ENCODE measurements around the gene ATXN1.

Gene ATXN1

DNA sequence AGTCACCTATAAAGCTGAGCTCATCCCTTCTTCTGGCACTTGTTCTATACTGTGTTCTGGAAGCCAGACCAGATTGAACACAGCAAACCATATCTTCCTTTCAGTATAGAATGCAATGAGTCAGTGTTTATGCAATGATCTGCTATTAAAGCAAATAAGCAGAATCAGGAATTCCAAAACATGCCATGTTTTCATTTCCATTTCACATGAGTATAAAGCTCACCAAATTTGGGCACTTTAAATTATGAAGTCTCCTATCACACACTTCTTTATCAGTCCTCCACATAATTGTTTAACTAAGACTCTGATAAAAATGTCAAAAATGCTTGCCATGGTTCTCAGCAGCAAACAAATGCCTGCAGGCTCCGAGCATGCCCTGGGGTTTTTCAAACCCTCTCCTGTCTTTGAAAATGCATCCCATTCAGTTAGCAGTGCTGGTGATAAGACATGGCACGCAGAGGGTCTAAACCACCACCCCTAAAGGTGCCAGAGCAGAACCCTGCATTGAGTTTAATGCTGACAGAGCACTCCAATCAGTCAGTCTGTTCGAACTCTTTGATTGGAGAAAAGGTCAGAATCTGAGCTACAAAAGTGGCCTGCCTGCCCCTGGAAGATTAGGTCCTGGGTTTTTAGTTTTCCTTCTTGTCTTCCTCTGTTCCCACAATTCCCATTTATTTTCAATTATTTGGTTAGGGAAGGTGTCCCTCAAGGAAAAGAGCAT lies 288.8 kb downstream of the ATXN1 start:
- no peak for TF ChIP-seq EZH2phosphoT487 (IDR thresholded peaks at IDR 0.05; ENCODE audit: low read depth)
- TF ChIP-seq, protein P1, sequence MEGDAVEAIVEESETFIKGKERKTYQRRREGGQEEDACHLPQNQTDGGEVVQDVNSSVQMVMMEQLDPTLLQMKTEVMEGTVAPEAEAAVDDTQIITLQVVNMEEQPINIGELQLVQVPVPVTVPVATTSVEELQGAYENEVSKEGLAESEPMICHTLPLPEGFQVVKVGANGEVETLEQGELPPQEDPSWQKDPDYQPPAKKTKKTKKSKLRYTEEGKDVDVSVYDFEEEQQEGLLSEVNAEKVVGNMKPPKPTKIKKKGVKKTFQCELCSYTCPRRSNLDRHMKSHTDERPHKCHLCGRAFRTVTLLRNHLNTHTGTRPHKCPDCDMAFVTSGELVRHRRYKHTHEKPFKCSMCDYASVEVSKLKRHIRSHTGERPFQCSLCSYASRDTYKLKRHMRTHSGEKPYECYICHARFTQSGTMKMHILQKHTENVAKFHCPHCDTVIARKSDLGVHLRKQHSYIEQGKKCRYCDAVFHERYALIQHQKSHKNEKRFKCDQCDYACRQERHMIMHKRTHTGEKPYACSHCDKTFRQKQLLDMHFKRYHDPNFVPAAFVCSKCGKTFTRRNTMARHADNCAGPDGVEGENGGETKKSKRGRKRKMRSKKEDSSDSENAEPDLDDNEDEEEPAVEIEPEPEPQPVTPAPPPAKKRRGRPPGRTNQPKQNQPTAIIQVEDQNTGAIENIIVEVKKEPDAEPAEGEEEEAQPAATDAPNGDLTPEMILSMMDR (IDR thresholded peaks at IDR 0.05; ENCODE audit: low read depth, low read length): no peak
- Histone ChIP-seq H2AFZ (ENCODE audit: low read depth, low read length) (no peak overlapping the region), H3K4me1 (ENCODE audit: low read length) (peaks cover 25% of the 10 kb centered on the region), H3K36me3 (replicated peaks; ENCODE audit: low read depth, low read length) (no peaks in the 10 kb centered on the region), H3K27me3 (ENCODE audit: low read depth, low read length) (peaks cover 32% of the 10 kb centered on the region), H3K9me3 (ENCODE audit: insufficient read depth, low read length) (no peaks in the 10 kb centered on the region), H3K27ac (ENCODE audit: low read length) (no peak overlapping the region), H3K4me2 (ENCODE audit: low read length) (no peak overlapping the region), H3K79me2 (ENCODE audit: low read length) (no peaks in the 10 kb centered on the region), H4K20me1 (ENCODE audit: insufficient read depth, low read length) (no peaks in the 10 kb centered on the region), H3K4me3 (ENCODE audit: low read length) (no peak overlapping the region), H3K9ac (ENCODE audit: low read length) (no peak overlapping the region)

DNA sequence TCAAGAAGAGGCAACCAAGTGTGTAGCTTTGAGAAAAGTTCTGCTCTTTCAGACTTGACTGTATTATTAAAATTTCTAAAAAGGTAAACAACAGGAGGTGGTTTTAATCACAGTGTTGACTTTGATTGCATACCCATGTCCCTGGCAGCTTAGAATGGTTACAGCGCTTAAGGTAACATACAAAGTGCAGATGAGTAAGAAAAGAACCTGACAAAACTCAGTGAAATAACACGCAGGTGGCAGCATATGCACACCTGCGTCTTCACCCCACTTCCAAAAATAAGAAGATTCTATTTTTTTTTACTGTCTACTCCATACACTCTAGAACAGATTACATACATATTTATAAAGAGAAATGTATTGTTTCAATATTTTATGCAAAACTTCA lies 289.4 kb downstream of the ATXN1 start:
- Histone ChIP-seq H3K27ac (ENCODE audit: low read length) (no peak overlapping the region), H3K9ac (ENCODE audit: low read length) (no peak overlapping the region), H4K20me1 (ENCODE audit: insufficient read depth, low read length) (no peaks in the 10 kb centered on the region), H3K79me2 (ENCODE audit: low read length) (no peaks in the 10 kb centered on the region), H3K4me2 (ENCODE audit: low read length) (no peak overlapping the region), H3K9me3 (ENCODE audit: insufficient read depth, low read length) (no peaks in the 10 kb centered on the region), H3K36me3 (replicated peaks; ENCODE audit: low read depth, low read length) (no peaks in the 10 kb centered on the region), H3K4me1 (ENCODE audit: low read length) (peaks cover 25% of the 10 kb centered on the region), H3K4me3 (ENCODE audit: low read length) (no peak overlapping the region), H2AFZ (ENCODE audit: low read depth, low read length) (no peak overlapping the region), H3K27me3 (ENCODE audit: low read depth, low read length) (peaks cover 32% of the 10 kb centered on the region)
- TF ChIP-seq, protein P1 (IDR thresholded peaks at IDR 0.05; ENCODE audit: low read depth, low read length): no peak
- TF ChIP-seq EZH2phosphoT487 (IDR thresholded peaks at IDR 0.05; ENCODE audit: low read depth): no peak

DNA sequence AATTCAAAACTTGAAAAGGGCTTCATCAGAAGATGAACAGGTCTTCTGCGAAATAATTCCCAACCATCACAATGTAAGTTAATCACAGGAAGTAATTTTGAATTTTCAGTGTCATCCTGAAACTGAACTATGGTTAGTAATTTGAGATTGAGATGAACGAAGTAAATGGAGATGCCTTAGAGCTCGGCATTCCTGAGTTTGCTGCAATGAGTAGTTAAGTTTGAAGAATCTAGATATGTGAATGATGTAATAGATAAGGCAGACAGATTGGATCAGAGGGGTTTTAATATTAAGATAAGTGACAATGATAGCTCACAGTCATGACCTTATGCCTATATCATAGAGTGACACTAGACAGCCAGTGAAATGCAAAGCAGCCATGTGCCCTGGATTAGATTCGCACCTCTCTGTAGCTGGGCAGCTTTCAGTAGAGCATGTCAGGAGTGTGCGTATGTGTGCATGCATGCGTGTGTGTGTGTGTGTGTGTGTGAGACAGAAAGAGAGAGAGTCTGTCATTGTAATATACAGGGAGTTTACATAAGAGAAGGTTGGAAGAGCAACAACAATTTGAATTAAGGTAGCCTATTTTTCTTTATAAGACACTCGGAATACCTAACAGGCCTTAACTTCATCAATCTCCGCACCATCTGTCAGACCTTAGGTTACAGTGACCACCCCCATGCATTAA lies 289.9 kb downstream of the ATXN1 start:
- no peak overlapping the region for H3K4me3 ChIP-seq (ENCODE audit: low read length)
- H3K4me1 ChIP-seq (ENCODE audit: low read length): peaks cover 25% of the 10 kb centered on the region

More for the DNA sequence above, 289.9 kb downstream of the ATXN1 start:
- TF ChIP-seq, protein P1 (IDR thresholded peaks at IDR 0.05; ENCODE audit: low read depth, low read length): no peak
- TF ChIP-seq EZH2phosphoT487 (IDR thresholded peaks at IDR 0.05; ENCODE audit: low read depth): no peak
- Histone ChIP-seq H3K4me2 (ENCODE audit: low read length) (no peak overlapping the region), H4K20me1 (ENCODE audit: insufficient read depth, low read length) (no peaks in the 10 kb centered on the region), H3K27ac (ENCODE audit: low read length) (no peak overlapping the region), H3K36me3 (replicated peaks; ENCODE audit: low read depth, low read length) (no peaks in the 10 kb centered on the region), H3K9me3 (ENCODE audit: insufficient read depth, low read length) (no peaks in the 10 kb centered on the region), H3K27me3 (ENCODE audit: low read depth, low read length) (peaks cover 32% of the 10 kb centered on the region), H2AFZ (ENCODE audit: low read depth, low read length) (no peak overlapping the region), H3K9ac (ENCODE audit: low read length) (no peak overlapping the region), H3K79me2 (ENCODE audit: low read length) (no peaks in the 10 kb centered on the region)
